ENCODE data around the gene SATL1.
"Not testable (repeated sequence)": the region's sequence is repeated elsewhere in the genome, so short reads cannot be mapped to it uniquely, and the experiment has no call there.

SATL1 gene, protein sequence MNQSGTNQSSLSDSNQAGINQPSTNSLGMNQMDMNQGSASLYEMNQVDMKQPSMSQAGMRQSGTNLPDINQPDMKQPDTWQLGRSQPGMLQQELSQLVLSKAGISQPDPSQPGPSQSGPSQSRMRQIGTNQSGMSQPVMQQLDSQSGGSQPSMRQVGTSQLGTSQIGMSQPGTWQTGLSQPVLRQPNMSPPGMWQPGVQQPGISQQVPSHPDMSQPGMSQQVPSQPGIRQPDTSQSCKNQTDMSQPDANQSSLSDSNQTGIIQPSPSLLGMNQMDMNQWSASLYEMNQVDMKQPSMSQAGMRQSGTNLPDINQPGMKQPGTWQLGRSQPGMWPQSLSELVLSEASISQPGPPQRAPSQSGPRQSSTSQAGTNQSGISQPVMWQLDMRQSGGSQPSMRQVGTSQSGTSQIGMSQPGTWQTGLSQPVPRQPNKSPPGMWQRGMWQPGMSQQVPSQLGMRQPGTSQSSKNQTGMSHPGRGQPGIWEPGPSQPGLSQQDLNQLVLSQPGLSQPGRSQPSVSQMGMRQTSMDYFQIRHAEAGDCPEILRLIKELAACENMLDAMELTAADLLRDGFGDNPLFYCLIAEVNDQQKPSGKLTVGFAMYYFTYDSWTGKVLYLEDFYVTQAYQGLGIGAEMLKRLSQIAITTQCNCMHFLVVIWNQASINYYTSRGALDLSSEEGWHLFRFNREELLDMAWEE

DNA sequence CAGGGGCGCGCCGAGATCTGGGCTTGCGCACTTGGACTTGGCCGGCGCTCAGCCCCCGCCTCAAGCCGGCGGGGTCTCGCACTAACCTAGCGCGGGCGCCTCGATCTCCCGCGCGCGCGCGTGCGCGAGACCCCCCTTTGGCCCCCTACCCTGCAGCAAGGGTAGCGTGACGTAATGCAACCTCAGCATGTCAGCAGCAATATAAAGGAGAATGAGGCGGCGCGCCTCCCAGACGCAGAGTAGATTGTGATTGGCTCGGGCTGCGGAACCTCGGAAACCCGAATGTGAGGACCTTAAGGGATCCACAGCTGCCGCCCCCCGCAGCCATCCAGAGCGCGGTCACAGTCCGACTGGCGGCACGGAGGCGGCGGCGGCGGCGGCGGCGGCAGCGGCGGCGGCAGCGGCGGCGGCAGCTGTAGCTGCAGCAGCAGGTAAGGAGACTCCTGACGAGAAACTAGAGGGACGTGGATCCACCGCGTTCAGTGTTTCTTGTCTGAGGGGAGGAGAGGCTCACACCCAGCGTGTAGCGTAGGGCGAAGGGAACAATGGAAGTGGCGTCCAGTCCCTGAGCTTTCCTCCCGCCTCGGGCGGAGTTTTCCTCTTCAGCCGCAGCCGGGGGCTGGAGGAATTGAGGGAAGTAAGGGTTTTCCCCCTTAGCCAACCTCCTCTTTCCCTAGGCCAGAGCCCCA, at the start of gene SATL1, which contains the start of gene ZNF711:
TSS of gene SATL1 (minus strand) at position 19 of the 689 bp plus-strand sequence. CDS start 134,811 bp downstream, outside the sequence.
TSS of gene ZNF711 (plus strand) at position 231 of the 689 bp plus-strand sequence. CDS start 3,582 bp downstream, outside the sequence.
- no peak for DNase-seq (ENCODE audit: low read depth)

DNA sequence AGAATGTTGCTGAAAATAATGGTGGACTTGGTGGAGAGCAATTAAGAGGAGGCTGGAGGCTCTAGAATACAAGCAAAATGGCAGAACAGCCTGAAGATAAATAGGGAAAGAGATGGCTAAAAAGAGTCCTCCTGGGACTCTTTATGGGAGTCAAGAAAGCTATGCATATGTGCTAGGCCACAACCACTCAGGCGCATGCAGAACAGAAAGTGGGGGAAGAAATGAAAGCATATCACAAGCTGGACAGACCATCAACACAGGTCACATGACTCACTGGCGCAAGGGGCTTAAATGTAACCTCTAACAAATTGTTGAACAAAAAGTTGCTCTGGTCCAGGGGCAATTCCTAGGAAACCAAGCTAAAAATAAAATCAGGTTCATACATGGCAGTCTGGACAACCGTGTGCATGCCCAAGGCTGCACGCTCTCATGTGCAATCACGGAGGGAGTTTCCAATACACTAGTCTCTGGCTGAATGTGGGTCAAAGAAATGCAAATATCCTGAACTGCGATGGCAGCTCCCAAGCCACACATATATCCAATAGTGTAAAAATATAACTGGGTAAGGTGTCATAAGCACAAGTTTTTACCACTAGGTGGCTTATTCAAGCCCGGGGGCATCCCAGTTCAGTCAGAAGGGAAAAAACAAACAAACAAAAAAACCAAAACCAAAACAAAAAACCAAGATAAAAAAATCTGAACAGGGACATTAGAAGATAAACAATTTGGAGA, 45.6 kb upstream of the SATL1 start:
- no peak for DNase-seq (ENCODE audit: low read depth)

DNA sequence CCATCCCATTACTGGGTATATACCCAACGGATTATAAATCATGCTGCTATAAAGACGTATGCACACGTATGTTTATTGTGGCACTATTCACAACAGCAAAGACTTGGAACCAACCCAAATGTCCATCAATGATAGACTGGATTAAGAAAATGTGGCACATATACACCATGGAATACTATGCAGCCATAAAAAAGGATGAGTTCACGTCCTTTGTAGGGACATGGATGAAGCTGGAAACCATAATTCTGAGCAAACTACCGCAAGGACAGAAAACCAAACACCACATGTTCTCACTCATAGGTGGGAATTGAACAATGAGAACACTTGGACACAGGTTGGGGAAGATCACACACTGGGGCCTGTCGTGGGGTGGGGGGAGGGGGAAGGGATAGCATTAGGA, 41.7 kb upstream of the SATL1 start:
- not testable (repeated sequence) for DNase-seq (ENCODE audit: low read depth)

DNA sequence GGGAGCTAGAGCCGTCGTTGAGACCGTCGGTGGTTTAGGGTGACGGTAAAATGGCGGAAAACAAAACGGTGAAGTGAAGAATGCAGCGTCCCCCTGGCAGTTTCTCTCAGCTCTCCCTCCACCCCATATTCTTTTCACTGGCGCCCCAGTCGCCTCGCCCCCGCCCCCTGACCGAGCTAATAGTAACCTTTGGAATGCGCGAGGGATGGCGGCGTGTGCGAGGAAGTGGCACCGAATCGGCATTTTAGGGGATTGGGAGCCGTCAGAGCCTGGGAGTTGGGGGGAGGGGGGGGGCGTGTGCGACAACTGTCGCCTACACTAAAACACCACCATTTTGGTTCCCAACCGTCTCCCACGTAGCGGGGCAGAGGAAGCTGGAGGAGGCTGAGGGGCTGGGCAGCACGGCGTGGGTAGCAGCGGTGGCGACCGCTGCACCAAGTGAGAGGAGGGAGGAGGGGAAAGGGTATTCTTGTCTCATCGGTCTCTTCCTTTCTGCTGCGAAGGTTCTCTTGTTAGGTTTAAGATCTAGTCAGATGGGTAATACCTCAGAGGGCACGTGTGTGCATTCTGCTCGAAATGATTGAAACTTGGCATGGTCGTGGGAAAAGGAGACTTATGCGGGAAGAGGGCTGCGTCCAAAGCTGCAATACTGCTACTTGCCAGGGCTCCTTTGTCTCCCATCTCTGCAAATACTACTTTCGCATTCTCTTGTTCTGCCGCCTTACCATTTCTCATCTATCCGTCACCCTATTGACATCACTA, 1.1 kb upstream of the SATL1 start:
- DNase-seq (ENCODE audit: low read depth) = no peak

DNA sequence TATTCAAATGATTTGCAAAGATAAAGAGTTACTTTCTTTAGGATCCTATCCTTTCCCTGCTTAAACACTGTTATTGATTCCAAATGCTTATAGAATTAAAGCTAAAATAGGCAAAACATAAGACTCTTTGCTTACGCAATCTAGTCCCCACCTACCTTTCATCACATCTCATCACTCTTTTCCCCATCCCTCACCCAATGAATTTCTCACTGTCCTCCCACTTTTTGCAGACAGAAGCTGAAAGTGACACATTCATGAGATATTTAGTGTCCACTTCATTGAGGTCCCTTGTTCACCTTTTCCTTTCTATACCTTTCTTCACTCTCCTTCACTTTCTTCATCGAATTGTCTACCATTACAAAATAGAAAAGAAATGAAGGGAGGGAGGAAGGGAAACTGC, 424 bp downstream of the SATL1 start:
- DNase-seq (ENCODE audit: low read depth) = no peak

DNA sequence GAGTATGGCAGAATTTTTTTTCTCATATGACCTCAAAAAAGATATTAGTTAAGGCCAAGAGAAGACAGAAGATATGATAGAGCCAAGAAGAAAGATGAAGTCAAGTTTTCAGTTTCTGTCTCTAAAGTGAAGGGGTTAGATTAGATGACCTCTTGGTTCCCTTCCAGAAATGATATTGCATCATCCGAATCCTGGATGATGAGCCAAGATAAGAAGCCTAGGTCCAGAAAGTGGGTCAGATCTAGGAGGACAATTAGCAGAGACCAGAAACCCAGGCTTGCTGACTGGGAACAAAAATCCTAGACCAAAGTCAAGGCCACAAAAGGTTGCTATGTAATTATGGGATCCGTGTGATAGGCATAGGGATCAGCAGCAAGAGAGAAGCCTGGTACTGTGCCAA, 20.2 kb downstream of the SATL1 start:
- no peak for DNase-seq (ENCODE audit: low read depth)

DNA sequence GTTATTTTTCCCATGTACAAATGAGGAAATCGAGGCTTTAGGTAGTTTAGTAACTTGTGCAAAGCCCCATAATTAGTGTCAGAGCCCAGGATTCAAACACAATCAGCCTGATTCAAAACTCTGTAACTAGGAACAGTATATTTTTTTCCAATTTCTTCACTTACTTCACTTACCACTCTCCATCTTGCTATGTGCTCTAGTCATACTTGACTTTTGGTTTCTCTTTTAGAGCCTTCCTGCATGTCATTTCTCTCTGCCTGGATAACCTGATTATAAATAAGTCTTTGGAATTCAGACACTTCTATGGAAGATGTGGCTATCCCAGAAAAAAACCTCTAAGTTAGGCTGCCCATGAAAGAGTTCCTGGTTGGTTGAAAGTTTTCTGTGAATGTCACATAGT, 22.2 kb downstream of the SATL1 start:
- no peak for DNase-seq (ENCODE audit: low read depth)

DNA sequence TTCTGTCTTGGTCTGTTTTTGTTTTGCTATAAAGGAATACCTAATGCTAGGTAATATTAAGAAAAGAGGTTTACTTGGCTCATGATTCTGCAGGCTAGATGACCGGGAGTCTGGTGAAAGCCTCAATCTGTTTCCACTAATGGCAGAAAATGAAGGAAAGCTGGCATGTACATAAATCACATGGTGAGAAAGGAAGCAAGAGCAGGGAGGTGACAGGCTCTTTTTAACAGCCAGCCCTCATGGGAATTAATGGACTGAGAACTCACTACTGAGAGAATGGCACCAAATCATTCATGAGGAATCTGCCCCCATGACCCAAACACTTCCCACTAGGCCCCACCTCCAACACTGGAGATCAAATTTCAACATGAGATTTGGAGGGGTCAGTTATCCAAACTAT, 27.6 kb downstream of the SATL1 start:
- DNase-seq (ENCODE audit: low read depth) = no peak

DNA sequence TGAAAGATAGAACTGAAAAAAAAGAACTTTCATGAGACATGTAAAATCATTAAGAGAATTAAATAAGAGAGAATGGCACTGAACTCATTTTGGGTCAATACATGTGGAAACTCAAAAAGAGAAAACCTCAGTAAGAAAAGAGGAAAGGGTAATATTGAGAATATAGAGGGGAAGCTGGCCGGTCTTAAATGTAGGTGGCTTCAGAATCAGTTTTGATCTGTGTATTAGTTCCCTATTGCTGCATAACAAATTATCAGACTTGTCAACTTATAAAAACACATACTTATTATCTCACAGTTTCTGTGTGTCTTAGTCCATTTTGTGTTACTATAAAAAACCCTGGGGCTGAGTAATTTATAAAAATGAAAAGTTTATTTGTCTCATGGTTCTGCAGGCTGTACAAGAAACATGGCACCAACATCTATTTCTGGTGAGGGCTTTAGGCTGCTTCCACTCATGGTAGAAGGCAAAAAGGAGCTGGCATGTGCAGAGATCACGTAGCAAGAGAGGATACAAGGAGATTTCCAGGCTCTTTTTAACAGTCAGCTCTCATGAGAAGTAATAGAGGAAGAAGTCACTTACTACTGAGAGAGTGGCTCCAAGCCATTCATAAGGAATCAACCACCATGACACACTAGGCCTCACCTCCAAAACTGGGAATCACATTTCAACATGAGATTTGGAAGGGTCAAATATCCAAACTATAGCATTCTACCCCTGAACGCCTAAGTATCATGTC, 29.6 kb downstream of the SATL1 start:
- no peak for DNase-seq (ENCODE audit: low read depth)

DNA sequence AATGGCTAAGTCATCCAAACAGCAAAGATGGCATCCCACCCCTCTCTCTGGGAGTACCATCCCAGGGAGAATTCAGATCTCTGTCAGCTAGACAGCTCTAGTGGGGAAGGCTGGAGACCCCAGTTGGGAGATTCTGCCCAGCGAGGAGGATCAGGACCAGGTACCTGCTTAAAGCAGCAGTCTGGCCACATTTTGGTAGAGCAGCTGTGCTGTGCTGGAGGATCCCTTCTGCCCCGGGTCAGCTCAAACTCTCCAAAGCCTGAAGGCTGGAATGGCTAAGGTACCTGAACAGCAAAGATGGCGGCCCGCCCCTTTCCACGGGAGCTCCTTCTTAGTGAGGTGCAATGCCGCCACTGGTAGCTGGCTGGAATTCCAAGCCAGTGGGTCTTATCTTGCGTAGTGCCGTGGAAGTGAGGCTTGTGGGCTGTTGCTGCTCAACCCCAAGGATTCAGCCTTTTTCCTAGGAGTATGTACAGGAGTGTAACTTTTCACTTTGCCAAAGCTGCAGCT, 40.1 kb downstream of the SATL1 start:
- no peak for DNase-seq (ENCODE audit: low read depth)

DNA sequence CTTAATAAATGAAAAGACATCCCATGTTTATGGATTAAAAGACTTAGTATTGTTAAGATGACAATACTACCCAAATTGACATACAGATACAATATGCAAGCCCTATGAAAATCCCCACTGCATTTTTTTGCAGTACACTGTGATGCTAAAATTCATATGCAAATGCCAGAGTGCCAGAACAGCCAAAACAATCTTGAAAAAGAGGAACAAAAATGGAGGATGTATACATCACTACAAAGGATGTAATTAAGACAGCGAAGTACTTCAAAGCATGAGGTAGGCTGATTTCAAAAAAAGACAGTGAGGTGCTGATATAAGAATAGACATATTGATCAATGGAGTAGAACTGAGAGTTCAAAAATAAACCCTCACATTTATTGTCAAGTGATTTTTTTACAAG, 47.3 kb downstream of the SATL1 start:
- DNase-seq (ENCODE audit: low read depth) = no peak

DNA sequence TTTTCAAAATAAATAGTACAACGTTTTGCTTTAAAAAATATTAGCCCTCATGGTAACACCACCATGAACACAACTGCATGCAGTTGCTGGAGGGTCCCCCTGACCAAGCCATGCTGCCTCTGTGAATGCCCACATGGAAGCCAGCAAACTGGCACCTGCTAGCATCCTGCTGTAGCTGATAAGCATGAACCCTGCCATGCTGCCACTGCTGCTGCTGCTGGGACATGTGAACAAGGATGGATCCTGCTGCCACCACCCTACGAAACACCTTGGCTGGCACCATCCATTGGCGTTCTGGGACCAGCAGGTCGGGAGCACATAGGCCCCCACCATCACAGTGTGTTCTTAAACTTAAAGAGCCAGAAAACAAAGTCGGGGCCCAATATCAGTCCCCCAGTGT, 83.9 kb downstream of the SATL1 start:
- no peak for DNase-seq (ENCODE audit: low read depth)

DNA sequence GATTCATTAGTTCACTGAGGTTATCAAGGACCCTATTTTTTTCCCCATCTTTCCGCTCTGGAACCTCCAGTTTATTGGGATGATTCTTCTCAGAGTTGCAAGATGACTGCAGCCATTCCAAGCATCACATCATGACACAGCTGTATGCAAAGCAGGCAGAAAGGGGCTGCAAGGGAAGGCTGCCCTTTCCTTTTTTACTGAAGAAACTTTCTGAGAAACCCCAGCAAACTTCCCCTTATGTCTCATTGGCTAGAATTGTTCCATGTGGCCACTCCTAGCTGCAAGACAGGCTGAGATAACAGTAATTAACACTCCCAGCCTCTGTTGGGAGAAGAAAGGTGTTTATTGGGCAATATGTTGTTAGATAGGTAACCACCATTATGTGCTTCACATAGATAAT, 102.6 kb downstream of the SATL1 start:
- no peak for DNase-seq (ENCODE audit: low read depth)

DNA sequence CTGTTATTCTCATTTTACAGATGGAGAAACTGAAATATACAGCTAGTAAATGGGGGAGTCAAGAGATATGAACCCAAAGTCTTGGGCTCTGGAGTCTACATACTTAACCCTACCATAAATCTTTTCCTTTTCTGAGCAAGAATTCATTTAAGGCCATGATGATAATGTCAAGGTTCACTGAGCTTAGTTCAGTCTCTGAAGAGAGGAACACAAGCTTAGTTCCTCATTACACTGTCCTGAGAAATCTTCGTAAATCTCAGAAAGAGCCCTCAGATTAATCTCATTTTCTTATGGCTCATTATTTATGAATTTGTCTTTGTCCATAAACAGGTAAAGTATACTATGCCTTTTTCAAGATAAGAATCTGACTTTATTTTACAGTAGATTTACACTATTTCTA, 104.2 kb downstream of the SATL1 start:
- no peak for DNase-seq (ENCODE audit: low read depth)

DNA sequence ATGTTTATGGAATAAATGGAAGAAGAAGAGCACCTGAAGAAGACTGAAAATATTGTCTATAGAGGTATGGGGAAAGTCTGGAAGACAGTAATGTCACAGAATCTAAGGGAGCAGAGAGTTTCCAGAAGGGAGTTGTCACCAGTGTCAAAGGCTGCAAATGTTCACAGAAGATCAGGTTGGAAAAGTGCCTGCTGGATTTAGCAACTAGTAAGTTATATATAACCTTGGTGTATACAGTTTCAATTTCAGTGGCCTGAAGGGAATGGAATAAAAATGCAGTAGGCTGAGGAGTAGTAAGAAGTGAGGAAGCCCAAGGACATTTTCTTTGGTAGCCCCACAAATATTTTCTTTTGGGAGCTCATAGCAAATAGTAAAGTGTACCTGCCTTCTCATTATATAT, 107.2 kb downstream of the SATL1 start:
- no peak for DNase-seq (ENCODE audit: low read depth)

DNA sequence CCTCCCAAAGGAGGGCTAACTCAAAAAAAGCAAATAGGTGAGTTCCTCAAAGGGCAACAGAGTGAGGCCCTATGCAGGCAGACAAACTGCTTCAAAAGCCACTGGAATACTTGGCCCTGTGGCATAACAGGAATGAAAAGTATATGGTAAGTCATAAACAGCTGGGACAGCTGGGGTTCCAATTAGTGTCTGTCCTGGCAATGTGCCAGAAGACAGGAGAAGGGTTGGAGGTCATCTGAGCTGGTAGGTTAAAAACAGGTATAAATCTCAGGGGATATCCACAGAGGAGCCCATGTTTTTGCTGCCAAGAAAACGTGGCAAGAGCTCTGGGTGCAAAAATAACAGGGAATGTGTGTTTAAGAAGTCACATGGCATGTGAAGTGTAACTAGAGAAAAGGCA, 128.3 kb downstream of the SATL1 start:
- no peak for DNase-seq (ENCODE audit: low read depth)

DNA sequence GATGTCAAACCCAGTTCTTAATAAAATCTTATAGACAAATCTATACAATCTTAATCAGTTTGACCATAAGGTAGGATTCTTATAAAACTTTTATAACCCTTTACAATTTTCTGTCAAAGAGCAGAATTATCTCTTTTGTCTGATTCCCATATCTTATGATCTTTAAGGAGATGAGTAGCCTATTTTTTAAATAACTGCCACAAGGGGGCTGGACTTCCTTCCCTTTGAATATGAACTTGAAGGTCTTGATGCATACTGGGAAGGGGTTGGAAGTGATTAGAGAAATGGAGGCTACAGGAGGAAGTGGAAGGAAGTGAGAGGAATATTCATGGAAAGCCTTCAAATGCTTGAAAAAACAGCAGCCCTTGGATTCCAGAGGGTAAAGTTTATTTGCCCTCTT, 128.8 kb downstream of the SATL1 start:
- DNase-seq (ENCODE audit: low read depth) = no peak

DNA sequence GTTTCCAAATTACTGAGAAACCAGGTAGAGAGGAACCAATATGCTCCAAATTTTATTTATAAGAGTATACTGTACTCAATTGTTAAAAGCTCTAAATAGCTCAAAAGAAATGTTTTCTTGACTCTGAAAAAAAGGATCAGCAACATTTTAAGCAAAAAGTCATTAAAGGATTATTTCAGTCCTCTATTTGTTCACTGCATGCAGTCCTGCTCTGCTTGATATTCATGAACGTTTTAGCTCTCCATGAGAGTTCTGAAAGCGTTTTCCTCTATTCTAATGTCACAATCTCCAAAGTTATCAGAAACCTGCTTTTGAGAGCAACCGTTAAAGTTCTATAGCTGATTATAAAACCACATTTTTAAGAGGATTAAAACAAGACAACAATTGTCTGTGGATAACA, 129.4 kb downstream of the SATL1 start:
- DNase-seq (ENCODE audit: low read depth) = no peak

DNA sequence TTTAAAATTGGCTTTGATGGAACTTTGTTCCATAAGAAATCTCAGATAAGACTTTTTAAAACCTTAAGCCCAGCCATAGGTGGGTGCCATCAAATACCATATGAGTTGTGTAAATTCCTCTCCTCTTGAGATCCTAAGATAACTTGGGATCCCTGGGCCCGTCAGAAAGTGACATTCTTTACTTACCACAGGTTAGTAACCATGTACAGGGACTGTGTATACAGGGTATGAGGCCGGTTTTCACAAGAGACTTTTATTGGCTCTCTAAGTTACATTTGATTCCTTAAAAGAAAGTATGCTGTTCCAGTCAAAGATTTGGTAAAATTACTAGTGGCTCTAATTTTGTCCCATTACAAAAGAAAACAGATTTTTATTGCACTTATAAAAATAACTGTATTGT, 129.8 kb downstream of the SATL1 start:
- DNase-seq (ENCODE audit: low read depth) = no peak

DNA sequence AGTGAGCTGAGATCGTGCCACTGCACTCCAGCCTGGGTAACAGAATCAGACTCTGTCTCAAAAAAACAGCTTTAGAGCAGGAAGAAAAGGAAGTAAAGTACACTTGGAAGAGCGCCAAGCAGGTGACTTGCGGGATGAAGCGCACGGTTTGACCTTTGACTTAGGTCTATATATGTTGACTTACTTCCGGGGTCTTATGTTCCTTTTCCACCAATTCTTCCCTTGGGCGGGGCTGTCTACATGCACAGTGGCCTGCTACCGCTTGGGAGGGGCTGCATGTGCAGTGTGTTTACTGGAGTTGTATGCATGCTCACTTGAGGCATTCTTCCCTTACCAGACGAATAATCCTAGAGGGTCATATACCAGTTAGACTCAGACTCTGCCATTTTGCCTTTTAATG, 131.3 kb downstream of the SATL1 start:
- DNase-seq (ENCODE audit: low read depth) = no peak

DNA sequence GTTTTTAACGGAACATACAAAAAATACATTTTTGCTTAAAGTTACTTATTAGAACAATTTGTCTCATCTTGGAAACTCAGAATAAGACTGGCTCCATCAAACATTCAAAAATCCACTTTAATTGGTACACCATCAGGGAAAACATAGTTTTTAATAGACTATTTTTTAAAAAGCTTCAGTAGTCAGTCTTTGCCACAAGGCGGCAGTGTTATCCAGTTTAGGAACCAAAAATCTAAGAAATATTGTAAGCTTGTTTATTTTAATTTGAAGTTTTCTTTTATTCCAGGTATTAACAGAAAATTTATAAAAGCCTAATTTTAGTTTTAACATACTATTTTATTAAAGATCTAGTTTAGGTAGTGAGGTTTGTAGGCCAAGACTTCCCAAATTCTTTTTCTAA, 132.2 kb downstream of the SATL1 start:
- no peak for DNase-seq (ENCODE audit: low read depth)
